AG09309 (cell line): ENCODE measurements around the gene SLC35A1.

Experiments used
- DNase-seq: peaks from one replicate; pipeline ENCODE4 v3.0.0-alpha.2; 2010; ENCODE audit warnings: low read depth
- H3K4me3 ChIP-seq: 2 replicates; pipeline ENCODE4 v1.5.1; 2011; ENCODE audit warnings: mild to moderate bottlenecking, low read depth, low read length, moderate library complexity; ENCODE audit not compliant: control insufficient read depth
- TF ChIP-seq, protein P1 (sequence below): IDR thresholded peaks from 2 replicates; pipeline ENCODE4 v1.5.1; 2011; ENCODE audit warnings: mild to moderate bottlenecking, low read depth, low read length, inconsistent platforms; ENCODE audit not compliant: insufficient read depth, control insufficient read depth; ENCODE audit errors: missing control alignments

SLC35A1 gene

GRCh38 chr6:87518453-87518852, 45.7 kb downstream of the SLC35A1 start:
- TF ChIP-seq, protein P1, sequence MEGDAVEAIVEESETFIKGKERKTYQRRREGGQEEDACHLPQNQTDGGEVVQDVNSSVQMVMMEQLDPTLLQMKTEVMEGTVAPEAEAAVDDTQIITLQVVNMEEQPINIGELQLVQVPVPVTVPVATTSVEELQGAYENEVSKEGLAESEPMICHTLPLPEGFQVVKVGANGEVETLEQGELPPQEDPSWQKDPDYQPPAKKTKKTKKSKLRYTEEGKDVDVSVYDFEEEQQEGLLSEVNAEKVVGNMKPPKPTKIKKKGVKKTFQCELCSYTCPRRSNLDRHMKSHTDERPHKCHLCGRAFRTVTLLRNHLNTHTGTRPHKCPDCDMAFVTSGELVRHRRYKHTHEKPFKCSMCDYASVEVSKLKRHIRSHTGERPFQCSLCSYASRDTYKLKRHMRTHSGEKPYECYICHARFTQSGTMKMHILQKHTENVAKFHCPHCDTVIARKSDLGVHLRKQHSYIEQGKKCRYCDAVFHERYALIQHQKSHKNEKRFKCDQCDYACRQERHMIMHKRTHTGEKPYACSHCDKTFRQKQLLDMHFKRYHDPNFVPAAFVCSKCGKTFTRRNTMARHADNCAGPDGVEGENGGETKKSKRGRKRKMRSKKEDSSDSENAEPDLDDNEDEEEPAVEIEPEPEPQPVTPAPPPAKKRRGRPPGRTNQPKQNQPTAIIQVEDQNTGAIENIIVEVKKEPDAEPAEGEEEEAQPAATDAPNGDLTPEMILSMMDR: no peak

GRCh38 chr6:87522686-87523085, 49.9 kb downstream of the SLC35A1 start:
- H3K4me3 ChIP-seq: no peak overlapping the region
- TF ChIP-seq, protein P1: no peak
- DNase-seq: no peak

More at GRCh38 chr6:87518453-87518852, 45.7 kb downstream of the SLC35A1 start:
- DNase-seq: no peak
- H3K4me3 ChIP-seq: no peak overlapping the region

GRCh38 chr6:87529221-87529620, 56.4 kb downstream of the SLC35A1 start:
- H3K4me3 ChIP-seq: no peak overlapping the region
- no peak for DNase-seq
- TF ChIP-seq, protein P1: no peak

GRCh38 chr6:87534377-87535047, 61.7 kb downstream of the SLC35A1 start:
- DNase-seq: no peak
- TF ChIP-seq, protein P1: no peak
- H3K4me3 ChIP-seq: no peak overlapping the region

DNA sequence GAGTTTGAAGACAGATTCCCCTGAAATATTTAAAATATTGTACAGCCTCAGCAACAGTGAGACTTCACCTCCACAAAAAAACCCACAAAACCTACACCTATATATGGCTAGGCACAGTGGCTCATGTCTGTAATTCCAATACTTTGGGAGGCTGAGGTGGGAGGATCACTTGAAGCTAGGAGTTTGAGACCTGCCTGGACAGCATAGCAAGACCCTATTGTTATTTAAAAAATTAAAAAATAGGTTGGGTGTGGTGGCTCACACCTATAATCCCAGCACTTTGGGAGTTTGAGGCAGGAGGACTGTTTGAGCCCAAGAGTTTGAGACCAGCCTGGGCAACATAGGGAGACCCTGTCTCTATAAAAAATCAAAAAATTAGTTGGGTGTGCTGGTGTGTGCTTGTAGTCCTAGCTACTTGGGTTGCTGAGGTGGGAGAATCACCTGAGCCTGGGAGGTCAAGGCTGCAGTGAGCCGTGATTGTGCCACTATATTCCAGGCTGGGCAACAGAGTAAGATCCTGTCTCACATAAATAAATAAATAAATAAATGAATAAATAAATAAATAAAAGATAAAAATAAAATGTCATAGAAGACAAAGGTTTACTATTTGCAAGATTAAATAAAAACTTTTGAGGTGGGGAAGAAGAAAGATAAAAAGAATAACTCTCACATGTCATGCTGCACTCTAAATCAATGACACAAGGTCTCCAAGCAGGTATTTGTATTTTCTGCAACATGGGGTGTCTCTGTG, 65.9 kb downstream of the SLC35A1 start:
- DNase-seq: no peak
- TF ChIP-seq, protein P1: no peak
- H3K4me3 ChIP-seq: no peak overlapping the region

DNA sequence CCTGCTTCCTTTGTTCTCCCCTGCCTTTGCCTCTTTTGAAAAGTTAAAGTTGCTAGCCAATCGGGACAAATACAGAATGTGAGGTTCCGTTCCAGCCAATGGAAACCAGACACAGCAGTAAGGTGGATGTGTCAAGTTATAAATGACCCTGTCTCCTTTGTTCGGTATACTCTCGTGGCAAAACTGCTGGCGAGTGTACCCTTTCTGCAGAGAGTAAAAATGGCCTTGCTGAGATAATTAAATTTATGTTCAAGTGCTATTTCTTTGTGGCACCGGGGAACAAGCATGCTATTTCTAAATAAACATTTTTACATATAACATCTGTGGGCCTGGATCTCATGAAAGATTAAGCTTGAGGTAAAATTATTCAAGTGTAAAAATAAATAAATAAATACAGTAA, 66.8 kb downstream of the SLC35A1 start:
- H3K4me3 ChIP-seq: no peak overlapping the region
- DNase-seq: no peak
- TF ChIP-seq, protein P1: no peak
